HG03064 (cell line): ENCODE data around the gene NRAS.

Experiments
- ATAC-seq: cut with Tn5 transposase; IDR thresholded peaks from one replicate; pipeline ENCODE4 v1.9.1; 2021; ENCODE audit warnings: low read depth; ENCODE audit not compliant: unreplicated experiment

The NRAS gene

DNA sequence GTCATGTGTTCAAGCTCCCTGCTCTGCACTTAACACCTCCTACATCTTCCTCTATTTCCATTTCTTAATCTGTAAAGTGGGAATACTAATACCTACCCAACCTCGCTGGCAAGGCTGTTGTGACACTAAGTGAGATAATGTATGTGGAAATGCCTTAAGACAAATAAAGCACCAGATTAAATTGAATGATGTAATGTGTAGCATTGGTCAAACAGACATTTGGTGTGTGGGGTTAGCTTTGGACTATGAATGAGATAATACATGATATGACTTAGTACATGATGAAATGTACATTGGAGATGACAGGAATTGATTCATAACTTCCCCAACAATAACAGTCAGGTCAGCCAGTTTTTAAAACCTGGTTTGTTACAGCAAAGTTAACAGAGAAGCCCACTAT is 26.4 kb downstream of the NRAS start:
- ATAC-seq, result no peak

DNA sequence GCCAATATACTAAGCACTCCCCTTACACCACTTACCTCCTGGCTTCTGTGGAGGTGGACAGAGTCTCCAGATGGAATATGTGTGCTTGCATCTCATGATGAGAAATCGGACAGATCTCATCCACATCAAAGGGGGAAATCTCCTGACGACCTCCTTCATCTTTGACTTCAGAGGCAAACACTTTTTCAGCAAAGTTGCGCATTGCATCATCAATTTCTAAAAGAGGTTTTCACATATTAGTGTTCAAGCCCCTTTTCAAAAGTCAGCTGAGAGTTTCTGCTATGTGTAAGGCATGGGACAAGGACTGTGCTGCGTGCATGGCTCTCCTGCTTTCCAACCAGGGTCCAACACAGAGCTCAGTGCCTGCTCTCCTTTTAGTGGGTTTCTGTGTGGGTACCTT is 28.0 kb downstream of the NRAS start:
- ATAC-seq, result no peak

DNA sequence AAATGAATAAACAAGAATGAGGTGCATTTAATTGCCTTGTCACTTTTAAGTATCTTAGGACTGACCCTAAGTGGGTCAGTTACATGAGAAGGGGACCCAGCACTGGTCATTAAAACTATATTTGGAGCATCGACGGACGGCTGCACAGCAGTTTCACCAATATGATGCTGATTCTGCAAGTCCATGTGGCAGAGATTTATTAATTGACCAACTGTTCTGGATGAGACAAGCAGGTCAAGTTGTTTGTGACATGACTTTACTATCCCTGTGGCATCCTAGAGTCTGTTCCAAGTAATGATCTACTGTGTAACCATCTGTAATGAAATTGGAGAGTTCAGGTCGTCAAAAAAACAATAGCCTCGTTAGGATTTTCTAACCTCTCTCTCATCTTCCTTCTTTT is 30.7 kb downstream of the NRAS start:
- ATAC-seq, result no peak

DNA sequence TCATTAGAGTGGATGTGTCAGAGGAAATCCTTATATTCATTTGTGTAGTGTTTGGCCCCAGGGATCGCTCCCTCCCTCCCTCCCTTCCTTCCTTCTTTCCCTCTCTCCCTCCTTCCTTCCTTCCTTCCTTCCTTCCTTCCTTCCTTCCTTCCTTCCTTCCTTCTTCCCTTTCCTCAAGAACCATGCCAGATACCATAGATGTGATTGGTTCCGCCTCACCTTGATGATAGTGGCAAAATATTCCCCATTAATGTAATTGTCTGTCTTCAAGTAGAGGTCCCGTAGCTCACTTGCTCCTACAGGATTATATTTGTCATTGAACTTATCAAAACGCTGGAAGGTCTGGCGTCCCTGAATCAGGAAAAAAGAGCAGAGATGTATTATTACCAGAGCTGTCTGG is 38.9 kb downstream of the NRAS start:
- no peak for ATAC-seq

DNA sequence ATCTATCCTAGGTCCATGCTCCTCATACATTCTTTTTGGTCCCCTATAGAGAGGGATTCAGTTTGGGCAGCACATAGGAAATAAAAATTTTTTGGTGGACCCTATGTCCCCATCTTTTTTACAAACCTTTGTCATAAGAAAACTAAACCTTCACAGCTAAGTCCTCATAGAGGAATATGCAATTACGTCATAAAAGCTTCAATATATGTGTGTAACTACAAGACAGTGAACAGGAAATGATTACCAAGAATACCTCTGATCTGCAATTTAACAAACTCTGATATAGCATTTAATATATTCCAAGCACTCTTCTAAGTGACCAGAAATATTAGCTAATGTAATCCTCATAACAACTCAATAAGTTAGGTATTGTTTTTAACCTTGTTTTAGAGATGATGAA is 40.5 kb downstream of the NRAS start:
- no peak for ATAC-seq

DNA sequence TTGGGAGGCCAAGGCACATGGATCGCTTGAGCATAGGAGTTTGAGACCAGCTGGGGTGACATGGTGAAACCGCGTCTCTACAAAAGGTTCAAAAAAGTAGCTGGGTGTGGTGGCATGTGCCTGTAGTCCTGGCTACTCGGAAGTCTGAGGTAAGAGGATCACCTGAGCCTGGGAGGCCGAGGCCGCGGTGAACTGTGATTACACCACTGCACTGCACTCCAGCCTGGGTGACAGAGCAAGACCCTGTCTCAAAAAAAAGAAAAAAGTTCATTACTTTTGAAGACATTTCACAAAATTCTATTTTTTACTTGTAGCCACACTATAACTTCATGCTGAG is 44.7 kb downstream of the NRAS start:
- ATAC-seq, result no peak

DNA sequence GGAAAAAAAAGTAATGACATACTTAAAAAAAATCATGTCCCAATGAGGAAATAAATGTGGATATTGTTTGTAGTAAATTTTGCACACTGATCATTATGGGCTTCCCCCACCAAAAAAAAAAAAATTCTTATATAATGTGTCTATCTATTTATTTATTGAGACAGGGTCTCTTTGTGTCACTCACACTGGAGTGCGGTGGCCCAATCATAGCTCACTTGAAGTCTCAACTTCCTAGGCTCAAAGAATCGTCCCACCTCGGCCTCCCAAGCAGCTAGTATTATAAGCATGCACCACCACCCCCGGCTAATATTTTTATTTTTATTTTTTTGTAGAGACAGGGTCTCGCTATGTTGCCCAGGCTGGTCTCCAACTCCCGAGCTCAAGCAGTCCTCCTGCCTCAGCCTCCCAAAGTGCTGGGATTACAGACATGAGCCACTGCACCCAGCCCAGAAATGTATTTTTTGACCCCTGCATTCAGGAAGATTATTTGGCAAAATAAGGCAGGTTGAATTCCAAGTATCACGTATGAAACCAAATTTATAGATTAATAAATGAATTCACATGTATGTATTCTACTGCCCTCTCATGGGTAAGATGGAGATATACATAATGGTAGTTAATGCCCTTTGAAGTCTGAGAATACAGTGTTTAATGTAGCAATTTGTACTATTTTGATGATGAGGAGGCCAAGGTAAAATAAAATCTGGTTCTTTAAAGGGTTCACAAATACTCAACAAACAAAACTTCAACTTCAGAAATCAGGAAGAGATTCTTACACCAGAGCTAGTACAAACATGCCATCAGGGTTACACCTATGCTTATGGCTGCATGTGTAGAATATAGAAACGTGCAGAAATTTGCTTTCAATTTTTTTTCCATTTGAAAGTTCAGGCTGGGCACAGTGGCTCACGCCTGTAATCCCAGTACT is 45.3 kb downstream of the NRAS start:
- no peak for ATAC-seq

DNA sequence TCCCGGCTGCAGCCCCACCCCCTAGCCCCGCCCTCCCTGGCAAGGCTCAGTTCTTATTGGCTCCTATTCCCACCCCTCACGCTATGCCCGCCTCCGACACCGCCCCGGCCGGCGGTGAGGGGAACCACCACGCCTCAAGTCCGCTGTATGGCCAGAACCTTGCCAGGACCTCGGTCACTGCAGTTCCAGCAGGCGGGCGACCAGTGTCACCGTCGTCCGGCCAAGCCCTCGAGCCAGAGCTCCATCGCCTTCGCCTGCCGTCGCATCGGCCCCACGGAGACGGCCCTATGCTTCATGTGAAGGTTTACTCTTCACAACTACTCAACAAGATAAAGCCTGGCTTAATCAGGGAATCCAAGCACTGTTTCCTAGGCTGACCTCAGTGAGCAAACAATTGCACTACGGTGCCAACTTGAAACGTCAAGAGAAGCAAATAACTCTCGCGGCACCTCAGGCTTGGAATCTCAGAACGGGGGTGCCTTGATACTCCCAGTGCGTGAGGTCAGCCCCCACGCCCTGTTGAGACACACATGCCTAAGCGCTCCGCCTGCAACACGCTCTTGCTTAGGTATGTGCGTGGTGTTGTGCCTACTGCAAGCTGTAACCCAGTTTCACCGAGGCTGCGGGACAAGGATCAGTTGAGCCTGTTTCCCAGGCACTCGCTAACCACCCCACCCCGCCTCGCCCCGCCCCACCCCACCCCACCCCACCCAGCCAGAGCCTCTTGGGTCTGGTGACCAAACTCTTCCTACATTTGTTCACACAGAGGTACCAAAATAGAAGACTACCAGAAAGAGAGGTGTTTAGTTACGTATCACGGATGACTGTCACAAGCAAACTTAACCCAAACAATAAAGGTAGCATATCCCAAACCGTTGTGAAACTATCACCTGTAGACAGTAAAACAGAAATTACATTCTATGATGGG is 46.2 kb downstream of the NRAS start:
- ATAC-seq, result peak; percentile 100

DNA sequence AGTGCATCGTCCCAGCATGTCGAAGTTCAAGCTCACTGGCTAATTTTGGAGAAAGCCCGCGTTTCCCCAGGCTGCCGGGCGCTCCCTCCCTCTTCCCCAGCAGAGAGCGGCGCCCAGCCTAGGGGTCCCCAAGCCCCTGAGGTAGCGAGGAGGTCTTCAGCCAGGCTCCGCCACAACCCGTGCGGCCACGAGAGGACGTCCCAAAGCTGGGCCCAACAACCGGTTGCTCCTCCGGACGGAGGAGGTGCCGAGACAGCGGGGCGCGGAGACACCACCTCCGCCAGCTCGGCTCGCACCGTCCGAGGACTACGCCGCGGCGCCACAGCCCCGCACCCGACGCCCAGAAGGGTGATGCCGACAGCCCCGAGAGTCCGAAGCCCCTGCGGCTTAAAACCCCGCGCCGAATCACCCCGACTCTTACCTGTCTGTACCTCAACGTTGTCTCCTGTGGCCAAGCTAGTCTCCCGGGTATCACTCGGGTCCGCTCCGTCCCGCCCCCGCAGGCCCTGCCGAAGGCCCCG is 46.9 kb downstream of the NRAS start, which contains the start of gene DENND2C:
Gene DENND2C, minus strand, starts transcription at position 488 of the 521 bp plus-strand sequence. CDS start 44,065 bp downstream, outside the sequence.
- peak; percentile 47 for ATAC-seq

DNA sequence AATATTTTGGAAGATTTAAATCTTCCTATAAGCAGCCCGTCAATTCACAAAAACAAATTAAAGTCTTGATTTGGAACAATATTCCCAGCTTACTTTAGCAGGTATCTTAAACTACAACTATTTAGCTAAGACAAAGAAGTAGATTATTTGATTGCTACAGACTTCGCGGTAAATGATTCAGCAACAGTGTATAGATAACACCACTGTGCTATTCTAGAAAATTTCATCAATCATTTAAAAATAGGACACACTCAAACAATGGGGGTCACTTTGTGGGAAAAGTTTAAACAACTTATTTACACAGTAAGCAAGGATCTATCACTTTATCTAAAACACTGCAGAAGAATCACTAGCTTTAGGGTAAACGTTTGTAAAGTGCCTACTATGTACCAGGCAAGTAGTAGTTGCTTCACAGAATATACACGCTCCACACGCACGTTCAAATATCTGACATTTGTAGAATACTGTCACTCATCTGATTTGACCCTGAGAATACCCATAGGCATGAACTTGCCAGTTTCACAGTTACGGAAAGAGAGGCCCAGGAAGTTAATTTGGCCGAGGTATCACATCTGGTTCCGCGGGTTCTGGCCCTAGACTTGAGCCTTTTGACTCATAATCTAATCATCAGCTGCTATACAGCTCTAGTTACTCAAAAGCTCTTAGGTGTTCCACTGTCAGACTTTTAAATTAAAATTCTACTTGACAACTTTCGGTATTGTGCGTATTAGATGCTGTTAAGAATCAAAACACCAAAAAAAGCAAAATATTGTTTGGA is 47.6 kb downstream of the NRAS start:
- ATAC-seq, result no peak

DNA sequence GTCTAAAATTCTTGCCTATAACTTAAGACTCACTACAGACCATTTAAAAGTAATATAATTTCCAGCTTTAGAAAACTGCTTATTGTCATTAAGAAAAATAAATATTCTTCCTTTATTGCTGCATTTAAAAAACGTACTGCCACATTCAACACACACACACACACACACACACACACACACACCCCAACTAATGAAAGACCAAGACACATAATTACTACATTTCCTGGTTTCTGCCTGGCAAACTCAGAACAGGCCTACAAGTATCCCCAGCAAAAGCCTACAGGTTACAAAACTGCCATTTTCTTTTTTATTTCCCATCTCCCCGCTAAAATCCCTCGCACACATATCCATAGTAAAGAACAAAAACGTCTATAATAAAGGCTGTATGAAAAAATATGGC is 48.2 kb downstream of the NRAS start:
- ATAC-seq, result no peak

DNA sequence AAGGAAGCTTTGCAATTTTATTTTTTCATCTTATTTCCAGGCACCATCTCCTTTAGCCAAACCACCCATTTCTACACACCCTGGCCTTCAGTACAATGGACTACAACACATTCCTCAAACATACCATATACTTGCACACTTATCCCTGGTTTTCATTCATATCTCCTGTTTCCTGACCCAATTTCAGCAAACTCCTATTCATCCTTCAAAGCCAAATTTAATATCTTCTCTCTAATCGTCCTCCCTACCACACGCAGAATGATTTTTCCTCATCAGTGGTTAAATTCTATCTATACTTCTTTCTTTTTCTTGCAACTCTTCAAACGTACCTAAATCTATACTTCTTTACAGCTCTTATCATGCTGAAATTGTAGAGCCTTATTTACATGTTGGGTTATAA is 49.6 kb downstream of the NRAS start:
- ATAC-seq, result no peak

DNA sequence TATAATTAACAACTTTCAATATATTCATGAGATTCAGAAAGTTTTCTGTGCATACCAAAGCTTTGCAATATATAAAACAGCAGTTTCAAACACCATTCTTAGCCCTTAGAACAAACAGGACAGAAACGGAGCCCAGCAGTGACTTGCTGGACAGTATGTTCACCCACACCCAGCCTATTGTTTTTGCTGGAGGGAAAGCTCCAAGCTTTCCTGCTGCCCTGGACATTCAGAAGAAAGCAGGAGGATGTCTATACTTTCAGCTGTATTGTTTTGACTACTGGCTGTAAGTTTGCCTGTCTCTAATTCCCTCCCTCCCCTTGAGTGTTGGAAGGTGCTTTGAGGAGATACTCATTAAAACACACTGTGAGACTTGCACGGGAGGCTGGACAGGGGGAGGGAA is 56.3 kb downstream of the NRAS start:
- no peak for ATAC-seq
